Osteocyte (in vitro differentiated cells): ENCODE data around the gene EXD3. TPM values are rescaled to one million over a fixed set of nuclear protein-coding genes. Genes with fewer than 3 reads are reported as not detected.

ENCODE experiments used
- DNase-seq: peaks from one replicate; pipeline ENCODE4 v3.0.0; 2021; ENCODE audit warnings: mixed read lengths; ENCODE audit not compliant: unreplicated experiment; ENCODE audit errors: extremely low spot score
- H3K27ac Mint-ChIP-seq: one replicate; pipeline ENCODE4 v1.8.0; 2021; ENCODE audit warnings: mild to moderate bottlenecking, mixed read lengths; ENCODE audit not compliant: unreplicated experiment
- H3K27me3 Mint-ChIP-seq: one replicate; pipeline ENCODE4 v1.8.0; 2021; ENCODE audit warnings: mixed read lengths; ENCODE audit not compliant: unreplicated experiment
- H3K36me3 Mint-ChIP-seq: one replicate; pipeline ENCODE4 v1.8.0; 2021; ENCODE audit warnings: mixed read lengths; ENCODE audit not compliant: unreplicated experiment
- H3K4me1 Mint-ChIP-seq: one replicate; pipeline ENCODE4 v1.8.0; 2021; ENCODE audit warnings: mixed read lengths; ENCODE audit not compliant: unreplicated experiment
- H3K4me3 Mint-ChIP-seq: one replicate; pipeline ENCODE4 v1.8.0; 2021; ENCODE audit warnings: mild to moderate bottlenecking, moderate library complexity, mixed read lengths; ENCODE audit not compliant: unreplicated experiment
- H3K9me3 Mint-ChIP-seq: one replicate; pipeline ENCODE4 v1.8.0; 2021; ENCODE audit warnings: mixed read lengths; ENCODE audit not compliant: unreplicated experiment
- CTCF ChIP-seq: fragments of 200-600 bp; sonication (generic); IDR thresholded peaks from 2 replicates; pipeline ENCODE4 v1.5.0; 2021; ENCODE audit warnings: antibody characterized with exemption, mild to moderate bottlenecking, moderate library complexity
- total RNA-seq: library from RNA; stranded (reverse); gene quantifications from 2 replicates; pipeline ENCODE4 v1.2.1, GENCODE V29; 2021

The EXD3 gene
- total RNA-seq, 1 donor from 2014 or later, result 21.5 TPM

- Mint-ChIP-seq H3K27me3 (peaks cover 2% of the 10 kb centered on the region), H3K4me3 (no peak overlapping the region), H3K36me3 (no peaks in the 10 kb centered on the region), H3K4me1 (peaks cover 7% of the 10 kb centered on the region), H3K27ac (no peak overlapping the region), H3K9me3 (no peaks in the 10 kb centered on the region)
- no peak for DNase-seq
- TF ChIP-seq CTCF, result no peak
These were observed 15.0 kb upstream of the EXD3 start for GRCh38 chr9:137437691-137438590.

- Mint-ChIP-seq H3K4me1 (peaks cover 4% of the 10 kb centered on the region), H3K9me3 (no peaks in the 10 kb centered on the region), H3K27me3 (peaks cover 1% of the 10 kb centered on the region), H3K36me3 (no peaks in the 10 kb centered on the region), H3K27ac (no peak overlapping the region), H3K4me3 (no peak overlapping the region)
- no peak for TF ChIP-seq CTCF
- no peak for DNase-seq
These were observed 14.0 kb upstream of the EXD3 start for GRCh38 chr9:137436761-137437600.

GRCh38 chr9:137435980-137436760 lies 13.2 kb upstream of the EXD3 start:
- DNase-seq, result no peak
- Mint-ChIP-seq H3K4me3 (no peak overlapping the region), H3K27me3 (no peaks in the 10 kb centered on the region), H3K27ac (no peak overlapping the region), H3K4me1 (peaks cover 2% of the 10 kb centered on the region), H3K9me3 (no peaks in the 10 kb centered on the region), H3K36me3 (no peaks in the 10 kb centered on the region)
- no peak for TF ChIP-seq CTCF

- Mint-ChIP-seq H3K27me3 (no peaks in the 10 kb centered on the region), H3K9me3 (no peaks in the 10 kb centered on the region), H3K27ac (no peak overlapping the region), H3K36me3 (no peaks in the 10 kb centered on the region), H3K4me3 (no peak overlapping the region), H3K4me1 (peaks cover 2% of the 10 kb centered on the region)
- DNase-seq, result no peak
- no peak for TF ChIP-seq CTCF
These were observed 12.5 kb upstream of the EXD3 start for GRCh38 chr9:137435381-137435891.
